IMR-90 (cell line): ENCODE data around the gene USP24. TPM values are rescaled to one million over a fixed set of nuclear protein-coding genes. Genes with fewer than 3 reads are reported as not detected.

Experiments
- ATAC-seq: fragments of 200-7000 bp; cut with Tn5 transposase; 2 replicates; pipeline ENCODE4 v1.9.1; 2020; ENCODE audit warnings: low read depth, mild to moderate bottlenecking, moderate library complexity
- BruUV-seq: library from RNA; stranded (reverse); fragments of 400-500 nt; replicated peaks from 2 replicates; lab custom pipeline; 2021; lab: Mats Ljungman, UMichigan
- CTCF ChIA-PET: fragments of 300-600 bp; formaldehyde crosslinking; extraction: SDS; loops from one replicate; lab custom pipeline; 2021; ENCODE audit warnings: antibody characterized with exemption; lab: Yijun Ruan, JAX
- POLR2A ChIA-PET: fragments of 300-600 bp; sonication (Branson Sonifier 250); formaldehyde crosslinking; loops from one replicate; lab custom pipeline; 2022; ENCODE audit warnings: antibody characterized with exemption; ENCODE audit not compliant: unreplicated experiment; lab: Charles Lee
- DNase-seq: peaks from one replicate; pipeline ENCODE4 v3.0.0; 2013
- H2AFZ ChIP-seq: replicated peaks from 2 replicates; pipeline ENCODE3; 2013; ENCODE audit warnings: low read length, mild to moderate bottlenecking; ENCODE audit not compliant: poor library complexity
- H2AK5ac ChIP-seq: 2 replicates; pipeline ENCODE4 v1.6.1; 2013; ENCODE audit warnings: low read depth, low read length, inconsistent platforms
- H2AK9ac ChIP-seq: replicated peaks from 2 replicates; pipeline ENCODE3; 2013; ENCODE audit warnings: mild to moderate bottlenecking, low read depth, low read length, moderate library complexity; ENCODE audit not compliant: poor library complexity
- H2BK120ac ChIP-seq: 2 replicates; pipeline ENCODE4 v1.6.1; 2013; ENCODE audit warnings: low read depth, low read length, inconsistent platforms
- H2BK15ac ChIP-seq: 3 replicates; pipeline ENCODE4 v1.6.1; 2013; ENCODE audit warnings: low read depth, low read length, inconsistent platforms
- H2BK20ac ChIP-seq: 2 replicates; pipeline ENCODE4 v1.6.1; 2013; ENCODE audit warnings: low read depth, mild to moderate bottlenecking, inconsistent platforms, low read length, moderate library complexity
- H2BK5ac ChIP-seq: 2 replicates; pipeline ENCODE4 v1.6.1; 2013; ENCODE audit warnings: mild to moderate bottlenecking, low read depth, low read length, inconsistent platforms; ENCODE audit not compliant: poor library complexity, severe bottlenecking
- H3K14ac ChIP-seq: replicated peaks from 2 replicates; pipeline ENCODE4 v1.6.1; 2013; ENCODE audit warnings: low read depth, low read length, inconsistent platforms
- H3K18ac ChIP-seq: 2 replicates; pipeline ENCODE4 v1.6.1; 2013; ENCODE audit warnings: low read depth, low read length, control low read depth
- H3K23ac ChIP-seq: 2 replicates; pipeline ENCODE4 v1.6.1; 2013; ENCODE audit warnings: low read depth, low read length, inconsistent platforms
- H3K27ac ChIP-seq: 2 replicates; pipeline ENCODE4 v1.5.1; 2013; ENCODE audit warnings: mild to moderate bottlenecking, control low read depth, low read length; ENCODE audit not compliant: insufficient read depth
- H3K27me3 ChIP-seq: 2 replicates; pipeline ENCODE4 v1.6.1; 2013; ENCODE audit warnings: low read length; ENCODE audit not compliant: control insufficient read depth, insufficient read depth
- H3K36me3 ChIP-seq: 2 replicates; pipeline ENCODE4 v1.6.1; 2013; ENCODE audit warnings: low read length, mixed read lengths; ENCODE audit not compliant: control insufficient read depth, insufficient read depth
- H3K4ac ChIP-seq: 2 replicates; pipeline ENCODE4 v1.6.1; 2013; ENCODE audit warnings: low read depth, low read length, inconsistent platforms
- H3K4me1 ChIP-seq: 2 replicates; pipeline ENCODE4 v1.6.1; 2013; ENCODE audit warnings: low read length, mixed read lengths; ENCODE audit not compliant: control insufficient read depth, insufficient read depth
- H3K4me2 ChIP-seq: 2 replicates; pipeline ENCODE4 v1.6.1; 2013; ENCODE audit warnings: low read depth, mild to moderate bottlenecking, control low read depth, low read length, moderate library complexity
- H3K4me3 ChIP-seq: 2 replicates; pipeline ENCODE4 v1.5.1; 2013; ENCODE audit warnings: low read depth, mild to moderate bottlenecking, control low read depth, low read length, moderate library complexity; ENCODE audit not compliant: insufficient read depth
- H3K56ac ChIP-seq: 2 replicates; pipeline ENCODE4 v1.6.1; 2013; ENCODE audit warnings: low read length, inconsistent platforms; ENCODE audit not compliant: insufficient read depth; ENCODE audit errors: extremely low read depth
- H3K79me1 ChIP-seq, 2 experiments: 2 replicates each; pipeline ENCODE4 v1.6.1; 2013; ENCODE audit warnings: low read length in 2 of 2, inconsistent platforms in 1 of 2, low read depth in 1 of 2
- H3K9ac ChIP-seq: 2 replicates; pipeline ENCODE4 v1.6.1; 2013; ENCODE audit warnings: low read depth, low read length, control low read depth
- H3K9me1 ChIP-seq: 2 replicates; pipeline ENCODE4 v1.6.1; 2013; ENCODE audit warnings: low read length, inconsistent platforms; ENCODE audit not compliant: insufficient read depth
- H3K9me3 ChIP-seq: 2 replicates; pipeline ENCODE4 v1.6.1; 2013; ENCODE audit warnings: low read length; ENCODE audit not compliant: control insufficient read depth, insufficient read depth
- H4K20me1 ChIP-seq: 2 replicates; pipeline ENCODE4 v1.6.1; 2013; ENCODE audit warnings: low read length, inconsistent platforms; ENCODE audit not compliant: insufficient read depth
- H4K5ac ChIP-seq: 2 replicates; pipeline ENCODE4 v1.6.1; 2013; ENCODE audit warnings: mild to moderate bottlenecking, low read depth, low read length, control low read depth
- H4K8ac ChIP-seq, 2 experiments: 2 replicates each; pipeline ENCODE4 v1.6.1; 2013; ENCODE audit warnings: low read depth in 2 of 2, low read length in 2 of 2, control low read depth in 1 of 2, inconsistent platforms in 1 of 2
- H4K91ac ChIP-seq: 2 replicates; pipeline ENCODE4 v1.6.1; 2013; ENCODE audit warnings: low read depth, low read length, inconsistent platforms; ENCODE audit not compliant: insufficient read depth
- NFE2L2 ChIP-seq: fragments of 150-350 bp; IDR thresholded peaks from 2 replicates; pipeline ENCODE4 v1.6.1; 2016; ENCODE audit warnings: low read depth, mild to moderate bottlenecking, low read length
- RAD21 ChIP-seq: IDR thresholded peaks from 2 replicates; pipeline ENCODE4 v1.6.1; 2012; ENCODE audit warnings: low read length, improper control_type of control experiment
- WGBS, 2 experiments: methylation state at CpG; one replicate each; pipeline versions ENCODE4 v1.1.5 to v1.1.7; 2013; ENCODE audit warnings: missing lambda C conversion rate in 2 of 2; ENCODE audit not compliant: insufficient read length in 1 of 2; ENCODE audit errors: extremely low coverage in 2 of 2; 5-methylcytosine and 5-hydroxymethylcytosine counted together
- dilution Hi-C: fragments of 300-500 bp; cut with HindIII; formaldehyde crosslinking; loops from one replicate; pipeline ENCODE4 v1.14.3; 2018; ENCODE audit warnings: low sequenced_read_pairs; ENCODE audit not compliant: unreplicated experiment
- in situ Hi-C: fragments of 300-500 bp; cut with MboI; formaldehyde crosslinking; loops from 3 replicates; pipeline ENCODE4 v1.14.3; 2019; ENCODE audit warnings: low sequenced_read_pairs, inconsistent platforms, mixed read lengths
- intact Hi-C: fragments of 100-400 bp; cut with micrococcal nuclease; formaldehyde crosslinking; loops from 2 replicates; pipeline ENCODE4 v1.10.0; 2022
- polyA plus RNA-seq, 3 experiments: library from polyadenylated mRNA; depleted of rRNA; stranded (reverse); fragments of >200 nt; gene quantifications; 2 replicates each; pipeline ENCODE4 v1.2.3, GENCODE V29; 2012; ENCODE audit warnings: low replicate concordance in 1 of 3
- total RNA-seq: library from RNA; depleted of rRNA; stranded (reverse); fragments of >200 nt; gene quantifications from 2 replicates; pipeline ENCODE4 v1.2.3, GENCODE V29; 2012

Gene USP24
- total and polyA plus RNA-seq, 2 of the 4 experiments (the other 2 are of a cell fraction) = 8.4 to 36.7 TPM

GRCh38 chr1:55188909-55189308 is 26.3 kb downstream of the USP24 start:
- peaks cover 43% of the 10 kb centered on the region; the same call in 1 of the 2 replicates for H4K20me1 ChIP-seq
- H2BK120ac ChIP-seq = no peak overlapping the region
- H3K56ac ChIP-seq = no peak overlapping the region
- H3K4me2 ChIP-seq = no peak overlapping the region
- no peak overlapping the region for H3K18ac ChIP-seq
- no CpG with 5 or more reads among the region's 5 CpGs for WGBS, 2 experiments
- dilution Hi-C loops = no loop called here
- 0 out of 2 replicates have a peak, but pooled peaks cover 1% of the 10 kb centered on the region for H3K36me3 ChIP-seq
- H3K4me3 ChIP-seq = no peak overlapping the region
- no peak overlapping the region for H2AK9ac ChIP-seq
- H3K4ac ChIP-seq = no peak overlapping the region
- no peaks in the 10 kb centered on the region for H3K27me3 ChIP-seq
- no peak for ATAC-seq
- H2BK5ac ChIP-seq = no peak overlapping the region
- TF ChIP-seq NFE2L2 = no peak
- no peak for TF ChIP-seq RAD21
- no peak overlapping the region for H2BK15ac ChIP-seq
- no peaks in the 10 kb centered on the region for H3K4me1 ChIP-seq
- peaks cover 25 to 56% of the 10 kb centered on the region in 2 experiments for H3K79me1 ChIP-seq
- intact Hi-C loops = no loop called here
- no peak overlapping the region for H4K5ac ChIP-seq
- H2AFZ ChIP-seq = no peak overlapping the region
- DNase-seq = no peak
- POLR2A ChIA-PET = no interaction called here
- no peak overlapping the region for H3K9ac ChIP-seq
- no peak overlapping the region for H4K8ac ChIP-seq
- H2BK20ac ChIP-seq = no peak overlapping the region
- H2AK5ac ChIP-seq = no peak overlapping the region
- in situ Hi-C loops = no loop called here
- CTCF ChIA-PET = no interaction called here
- peaks cover 2% of the 10 kb centered on the region; the same call in 1 of the 2 replicates for H3K9me3 ChIP-seq
- no peak overlapping the region for H3K23ac ChIP-seq
- H3K14ac ChIP-seq = no peak overlapping the region
- no TSS peak for BruUV-seq
- H4K91ac ChIP-seq = no peak overlapping the region
- H3K27ac ChIP-seq = no peak overlapping the region
- H3K9me1 ChIP-seq = no peaks in the 10 kb centered on the region
